Gastroesophageal sphincter (tissue), 3 donors: Measurements from ENCODE around the gene AKAP6.

Source experiments
- POLR2AphosphoS5 ChIP-seq: sonication (generic); formaldehyde crosslinking; IDR thresholded peaks from one replicate; pipeline ENCODE4 v1.6.1; 2017; ENCODE audit warnings: antibody characterized with exemption
- TF ChIP-seq, protein P1 (sequence below), 4 experiments: fragments of 200-600 bp in 2 of 4; fragments of 450-650 bp in 2 of 4; sonication (generic) in 1 of 4; IDR thresholded peaks; one replicate each; pipeline ENCODE4 v1.5.1; 2017 to 2019; ENCODE audit warnings: antibody characterized with exemption in 4 of 4, mild to moderate bottlenecking in 2 of 4, moderate library complexity in 2 of 4

GRCh38 chr14:32306549-32306948 lies 22.5 kb upstream of the AKAP6 start:
- TF ChIP-seq POLR2AphosphoS5 = no peak
- TF ChIP-seq, protein P1, sequence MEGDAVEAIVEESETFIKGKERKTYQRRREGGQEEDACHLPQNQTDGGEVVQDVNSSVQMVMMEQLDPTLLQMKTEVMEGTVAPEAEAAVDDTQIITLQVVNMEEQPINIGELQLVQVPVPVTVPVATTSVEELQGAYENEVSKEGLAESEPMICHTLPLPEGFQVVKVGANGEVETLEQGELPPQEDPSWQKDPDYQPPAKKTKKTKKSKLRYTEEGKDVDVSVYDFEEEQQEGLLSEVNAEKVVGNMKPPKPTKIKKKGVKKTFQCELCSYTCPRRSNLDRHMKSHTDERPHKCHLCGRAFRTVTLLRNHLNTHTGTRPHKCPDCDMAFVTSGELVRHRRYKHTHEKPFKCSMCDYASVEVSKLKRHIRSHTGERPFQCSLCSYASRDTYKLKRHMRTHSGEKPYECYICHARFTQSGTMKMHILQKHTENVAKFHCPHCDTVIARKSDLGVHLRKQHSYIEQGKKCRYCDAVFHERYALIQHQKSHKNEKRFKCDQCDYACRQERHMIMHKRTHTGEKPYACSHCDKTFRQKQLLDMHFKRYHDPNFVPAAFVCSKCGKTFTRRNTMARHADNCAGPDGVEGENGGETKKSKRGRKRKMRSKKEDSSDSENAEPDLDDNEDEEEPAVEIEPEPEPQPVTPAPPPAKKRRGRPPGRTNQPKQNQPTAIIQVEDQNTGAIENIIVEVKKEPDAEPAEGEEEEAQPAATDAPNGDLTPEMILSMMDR (IDR thresholded peaks at IDR 0.05) = no peak
